HCT116 (cell line): ENCODE data around the gene GSC2. TPM values are rescaled to one million over a fixed set of nuclear protein-coding genes. Genes with fewer than 3 reads are reported as not detected.

Source experiments
- ATAC-seq: fragments of 200-7000 bp; cut with Tn5 transposase; 2 replicates; pipeline ENCODE4 v1.9.1; 2020; ENCODE audit warnings: mild to moderate bottlenecking, moderate library complexity
- BruUV-seq: library from RNA; stranded (reverse); fragments of 400-500 nt; replicated peaks from 2 replicates; lab custom pipeline; 2021; lab: Mats Ljungman, UMichigan
- CTCF ChIA-PET: fragments of 300-600 bp; sonication (Branson Sonifier 250); formaldehyde crosslinking; loops from one replicate; lab custom pipeline; 2021; ENCODE audit warnings: antibody characterized with exemption; lab: Charles Lee
- POLR2A ChIA-PET: fragments of 300-600, 350-600 bp; sonication (Branson Sonifier 250); formaldehyde crosslinking; loops from one replicate; lab custom pipeline; 2021; ENCODE audit warnings: antibody characterized with exemption; lab: Charles Lee
- RAD21 ChIA-PET, 2 experiments: fragments of 300-600 bp; sonication (Branson Sonifier 250); formaldehyde crosslinking; loops; one replicate each; lab custom pipeline; 2023; ENCODE audit warnings: low total read pairs in 2 of 2; ENCODE audit not compliant: uncharacterized antibody in 2 of 2, unreplicated experiment in 2 of 2, low non-redundant PET in 1 of 2; lab: Charles Lee
- DNase-seq: peaks from one replicate; pipeline ENCODE4 v3.0.0-alpha.2; 2010; ENCODE audit warnings: low read depth, low spot score
- H2AFZ ChIP-seq: fragments of 200-600 bp; shearing (Covaris generic), sonication (generic); 2 replicates; pipeline ENCODE4 v1.6.1; 2017; ENCODE audit warnings: low read depth, mixed run types, mixed read lengths, antibody characterized with exemption, low read length; ENCODE audit not compliant: poor library complexity, severe bottlenecking
- H3K27ac ChIP-seq: 2 replicates; pipeline ENCODE4 v1.5.1; 2012; ENCODE audit warnings: low read depth, low read length
- H3K27me3 ChIP-seq: fragments of 200-600 bp; sonication (generic); 2 replicates; pipeline ENCODE4 v1.6.1; 2016; ENCODE audit warnings: mixed run types, low read length, mixed read lengths; ENCODE audit not compliant: insufficient read depth
- H3K36me3 ChIP-seq, 2 experiments: fragments of 200-500 bp in 1 of 2; fragments of 200-600 bp in 1 of 2; sonication (Bioruptor generic) in 1 of 2; sonication (generic) in 1 of 2; 2 replicates each; pipeline versions ENCODE4 v1.5.1 to v1.6.1; 2014 to 2016; ENCODE audit warnings: low read length in 2 of 2, inconsistent platforms in 1 of 2, mixed read lengths in 1 of 2, mixed run types in 1 of 2; ENCODE audit not compliant: insufficient read depth in 2 of 2, control insufficient read depth in 1 of 2
- H3K4me1 ChIP-seq, 2 experiments: fragments of 200-600 bp in 1 of 2; sonication (generic) in 1 of 2; 2 replicates each; pipeline versions ENCODE4 v1.5.1 to v1.6.1; 2012 to 2017; ENCODE audit warnings: low read length in 2 of 2, inconsistent platforms in 1 of 2, mild to moderate bottlenecking in 1 of 2, mixed read lengths in 1 of 2, mixed run types in 1 of 2, moderate library complexity in 1 of 2; ENCODE audit not compliant: insufficient read depth in 2 of 2, control insufficient read depth in 1 of 2
- H3K4me2 ChIP-seq: fragments of 200-600 bp; sonication (generic); 2 replicates; pipeline ENCODE4 v1.6.1; 2017; ENCODE audit warnings: mixed run types, low read length, mixed read lengths
- H3K4me3 ChIP-seq, 2 experiments: fragments of 200-600 bp in 1 of 2; sonication (generic) in 1 of 2; replicated peaks in 1 of 2; 2 replicates each; pipeline ENCODE4 v1.5.1; 2011 to 2016; ENCODE audit warnings: low read length in 2 of 2, control low read depth in 1 of 2, low read depth in 1 of 2, mild to moderate bottlenecking in 1 of 2, mixed read lengths in 1 of 2, mixed run types in 1 of 2
- H3K79me2 ChIP-seq: fragments of 200-600 bp; sonication (generic); 2 replicates; pipeline ENCODE4 v1.6.1; 2017; ENCODE audit warnings: mild to moderate bottlenecking, mixed run types, low read length, moderate library complexity, mixed read lengths; ENCODE audit not compliant: insufficient read depth
- H3K9ac ChIP-seq: fragments of 200-600 bp; sonication (generic); 2 replicates; pipeline ENCODE4 v1.6.1; 2016; ENCODE audit warnings: low read length, mixed read lengths
- H3K9me2 ChIP-seq: fragments of 200-600 bp; sonication (generic), shearing (Covaris generic); 2 replicates; pipeline ENCODE4 v1.6.1; 2017; ENCODE audit warnings: mixed run types, mild to moderate bottlenecking, moderate library complexity; ENCODE audit not compliant: insufficient read depth
- H3K9me3 ChIP-seq, 2 experiments: fragments of 200-500 bp in 1 of 2; fragments of 200-600 bp in 1 of 2; sonication (Bioruptor generic) in 1 of 2; sonication (generic) in 1 of 2; 2 replicates each; pipeline ENCODE4 v1.6.1; 2014 to 2017; ENCODE audit warnings: low read length in 2 of 2, mixed read lengths in 2 of 2, inconsistent platforms in 1 of 2, low read depth in 1 of 2, mild to moderate bottlenecking in 1 of 2, mixed run types in 1 of 2, moderate library complexity in 1 of 2; ENCODE audit not compliant: control insufficient read depth in 1 of 2, insufficient read depth in 1 of 2
- H4K20me1 ChIP-seq: fragments of 200-600 bp; sonication (generic), shearing (Covaris generic); 2 replicates; pipeline ENCODE4 v1.6.1; 2017; ENCODE audit warnings: mixed run types, mild to moderate bottlenecking, moderate library complexity; ENCODE audit not compliant: insufficient read depth
- EGR1 ChIP-seq: IDR thresholded peaks from 2 replicates; pipeline ENCODE4 v1.6.1; 2012; ENCODE audit warnings: low read depth
- ELF1 ChIP-seq: IDR thresholded peaks from 2 replicates; pipeline ENCODE4 v1.6.1; 2012; ENCODE audit warnings: low read depth, borderline replicate concordance
- EZH2phosphoT487 ChIP-seq: fragments of 200-600 bp; IDR thresholded peaks from 2 replicates; pipeline ENCODE4 v1.6.1; 2018; ENCODE audit warnings: antibody characterized with exemption, borderline replicate concordance
- FOSL1 ChIP-seq: IDR thresholded peaks from 2 replicates; pipeline ENCODE4 v1.6.1; 2012; ENCODE audit warnings: low read depth
- JUND ChIP-seq: IDR thresholded peaks from 2 replicates; pipeline ENCODE4 v1.6.1; 2012
- POLR2A ChIP-seq: IDR thresholded peaks from 2 replicates; pipeline ENCODE4 v1.7.0; 2011; ENCODE audit warnings: borderline replicate concordance; ENCODE audit not compliant: insufficient read depth, insufficient read length; ENCODE audit errors: extremely low read depth
- POLR2AphosphoS5 ChIP-seq: IDR thresholded peaks from 2 replicates; pipeline ENCODE4 v1.6.1; 2011; ENCODE audit warnings: mild to moderate bottlenecking, low read depth, low read length, moderate library complexity
- SIN3A ChIP-seq: IDR thresholded peaks from 2 replicates; pipeline ENCODE4 v1.6.1; 2012; ENCODE audit warnings: low read depth
- SP1 ChIP-seq: IDR thresholded peaks from 2 replicates; pipeline ENCODE4 v1.6.1; 2012; ENCODE audit warnings: low read depth
- SRF ChIP-seq: IDR thresholded peaks from 2 replicates; pipeline ENCODE4 v1.6.1; 2012; ENCODE audit warnings: low read depth
- TCF7L2 ChIP-seq: IDR thresholded peaks from 2 replicates; pipeline ENCODE4 v1.7.0; 2011; ENCODE audit warnings: borderline replicate concordance, inconsistent platforms; ENCODE audit not compliant: insufficient read depth, insufficient read length; ENCODE audit errors: extremely low read depth
- ZFX ChIP-seq: fragments of 450-650 bp; IDR thresholded peaks from 2 replicates; pipeline ENCODE4 v1.6.1; 2017
- ZNF274 ChIP-seq: fragments of 200-500 bp; sonication (Bioruptor generic); IDR thresholded peaks from 2 replicates; pipeline ENCODE4 v1.6.1; 2014; ENCODE audit warnings: mild to moderate bottlenecking, low read depth, low read length, inconsistent platforms
- intact Hi-C: fragments of 100-400 bp; cut with micrococcal nuclease; formaldehyde crosslinking; loops from 2 replicates; pipeline ENCODE4 v1.10.0; 2022
- total RNA-seq: library from RNA; stranded (reverse); gene quantifications from one replicate; pipeline ENCODE4 v1.2.1, GENCODE V29; 2021; ENCODE audit not compliant: unreplicated experiment
- TF ChIP-seq, protein P1 (sequence below): IDR thresholded peaks from 2 replicates; pipeline ENCODE4 v1.6.1; 2011; ENCODE audit warnings: mild to moderate bottlenecking, low read length, moderate library complexity; ENCODE audit not compliant: insufficient replicate concordance; ENCODE audit errors: extremely low read depth
- TF ChIP-seq, protein P2 (sequence below): IDR thresholded peaks from 2 replicates; pipeline ENCODE4 v1.6.1; 2012; ENCODE audit warnings: low read depth
- TF ChIP-seq, protein P3 (sequence below): IDR thresholded peaks from 2 replicates; pipeline ENCODE4 v1.6.1; 2012
- TF ChIP-seq, protein P4 (sequence below), 3 experiments: fragments of 200-600 bp in 1 of 3; sonication (generic) in 1 of 3; IDR thresholded peaks in 2 of 3; conservative IDR thresholded peaks in 1 of 3; 2 replicates each; pipeline ENCODE4 v1.5.1; 2012 to 2017; ENCODE audit warnings: low read depth in 2 of 3, low read length in 2 of 3, antibody characterized with exemption in 1 of 3, borderline replicate concordance in 1 of 3, control low read depth in 1 of 3, mild to moderate bottlenecking in 1 of 3, mixed read lengths in 1 of 3, mixed run types in 1 of 3, moderate library complexity in 1 of 3; ENCODE audit not compliant: insufficient read depth in 1 of 3
- TF ChIP-seq, protein P5 (sequence below): IDR thresholded peaks from 2 replicates; pipeline ENCODE4 v1.6.1; 2012

Gene GSC2
- total RNA-seq, 1 experiment from 2014 or later = not detected

DNA sequence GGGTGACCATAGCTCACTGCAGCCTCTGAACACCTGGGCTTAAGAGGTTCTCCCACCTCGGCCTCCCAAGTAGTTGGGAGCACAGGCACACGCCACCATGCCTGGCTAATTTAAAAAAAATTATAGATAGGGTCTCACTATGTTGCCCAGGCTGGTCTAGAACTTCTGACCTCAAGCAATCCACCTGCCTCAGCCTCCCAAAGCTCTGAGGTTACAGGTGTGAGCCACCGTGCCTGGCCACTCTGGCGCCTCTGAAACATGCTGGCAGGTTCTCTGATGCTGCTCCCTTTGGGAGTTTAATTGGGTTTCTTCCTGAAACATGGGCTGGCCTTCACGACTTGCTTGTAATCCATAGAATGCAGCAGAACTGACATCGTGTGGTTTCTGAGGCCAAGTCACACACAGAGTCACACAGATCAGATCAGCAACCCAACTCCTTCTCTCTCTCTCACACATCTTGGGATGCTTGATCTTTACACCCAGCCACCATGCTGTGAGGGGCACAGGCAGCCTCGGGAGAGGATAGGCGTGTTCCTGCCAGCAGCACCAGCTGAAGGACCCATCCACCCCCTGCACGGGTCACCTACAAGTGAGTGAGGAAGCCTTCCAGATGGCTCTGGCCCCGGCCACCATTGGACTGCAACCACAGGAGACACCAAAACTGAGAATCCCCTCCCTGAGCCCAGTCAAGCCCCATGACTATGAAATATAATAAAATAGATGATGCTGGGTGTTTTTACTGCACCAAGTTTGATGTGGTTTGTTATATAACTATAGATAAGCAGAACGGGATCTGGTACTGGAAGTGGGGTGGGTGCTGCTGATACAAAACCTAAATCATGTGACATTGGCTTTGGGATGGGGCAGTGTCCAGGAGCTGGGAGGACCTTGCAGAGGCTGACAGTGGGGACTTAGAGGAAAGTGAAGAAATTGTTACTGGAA, 3.1 kb upstream of the GSC2 start:
- Histone ChIP-seq H3K27me3 (peaks cover 8% of the 10 kb centered on the region; the same call in 1 of the 2 replicates), H3K27ac (no peak overlapping the region)
- POLR2A ChIA-PET = interaction anchor here (0.7 kb wide), 1 partner anchor 9 kb away, joined by 3 read pairs; the partner anchor contains the start of gene ESS2

More for the DNA sequence above, 3.1 kb upstream of the GSC2 start:
- ChIA-PET RAD21 (no interaction called here), CTCF (interaction anchor here (0.7 to 2.2 kb wide), 2 partner anchors 8 to 62 kb away, joined by 3 to 7 read pairs; partner anchors contain the start of gene ESS2)
- Histone ChIP-seq H3K4me3 (no peak overlapping the region), H3K9me3 (no peaks in the 10 kb centered on the region), H3K36me3 (no peaks in the 10 kb centered on the region), H3K4me2 (no peak overlapping the region), H3K4me1 (no peaks in the 10 kb centered on the region), H3K79me2 (no peaks in the 10 kb centered on the region), H2AFZ (no peak overlapping the region), H3K9ac (no peak overlapping the region), H3K9me2 (no peaks in the 10 kb centered on the region), H4K20me1 (no peaks in the 10 kb centered on the region)
- BruUV-seq = no TSS peak
- intact Hi-C loops = no loop called here
- DNase-seq = no peak
- TF ChIP-seq POLR2A (no peak), ZNF274 (no peak), FOSL1 (no peak), POLR2AphosphoS5 (no peak), JUND (no peak), ZFX (no peak), SRF (no peak), ELF1 (no peak), SIN3A (no peak), EGR1 (no peak), TCF7L2 (no peak), SP1 (no peak), EZH2phosphoT487 (no peak)
- TF ChIP-seq, protein P1, sequence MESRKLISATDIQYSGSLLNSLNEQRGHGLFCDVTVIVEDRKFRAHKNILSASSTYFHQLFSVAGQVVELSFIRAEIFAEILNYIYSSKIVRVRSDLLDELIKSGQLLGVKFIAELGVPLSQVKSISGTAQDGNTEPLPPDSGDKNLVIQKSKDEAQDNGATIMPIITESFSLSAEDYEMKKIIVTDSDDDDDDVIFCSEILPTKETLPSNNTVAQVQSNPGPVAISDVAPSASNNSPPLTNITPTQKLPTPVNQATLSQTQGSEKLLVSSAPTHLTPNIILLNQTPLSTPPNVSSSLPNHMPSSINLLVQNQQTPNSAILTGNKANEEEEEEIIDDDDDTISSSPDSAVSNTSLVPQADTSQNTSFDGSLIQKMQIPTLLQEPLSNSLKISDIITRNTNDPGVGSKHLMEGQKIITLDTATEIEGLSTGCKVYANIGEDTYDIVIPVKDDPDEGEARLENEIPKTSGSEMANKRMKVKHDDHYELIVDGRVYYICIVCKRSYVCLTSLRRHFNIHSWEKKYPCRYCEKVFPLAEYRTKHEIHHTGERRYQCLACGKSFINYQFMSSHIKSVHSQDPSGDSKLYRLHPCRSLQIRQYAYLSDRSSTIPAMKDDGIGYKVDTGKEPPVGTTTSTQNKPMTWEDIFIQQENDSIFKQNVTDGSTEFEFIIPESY = no peak
- TF ChIP-seq, protein P2, sequence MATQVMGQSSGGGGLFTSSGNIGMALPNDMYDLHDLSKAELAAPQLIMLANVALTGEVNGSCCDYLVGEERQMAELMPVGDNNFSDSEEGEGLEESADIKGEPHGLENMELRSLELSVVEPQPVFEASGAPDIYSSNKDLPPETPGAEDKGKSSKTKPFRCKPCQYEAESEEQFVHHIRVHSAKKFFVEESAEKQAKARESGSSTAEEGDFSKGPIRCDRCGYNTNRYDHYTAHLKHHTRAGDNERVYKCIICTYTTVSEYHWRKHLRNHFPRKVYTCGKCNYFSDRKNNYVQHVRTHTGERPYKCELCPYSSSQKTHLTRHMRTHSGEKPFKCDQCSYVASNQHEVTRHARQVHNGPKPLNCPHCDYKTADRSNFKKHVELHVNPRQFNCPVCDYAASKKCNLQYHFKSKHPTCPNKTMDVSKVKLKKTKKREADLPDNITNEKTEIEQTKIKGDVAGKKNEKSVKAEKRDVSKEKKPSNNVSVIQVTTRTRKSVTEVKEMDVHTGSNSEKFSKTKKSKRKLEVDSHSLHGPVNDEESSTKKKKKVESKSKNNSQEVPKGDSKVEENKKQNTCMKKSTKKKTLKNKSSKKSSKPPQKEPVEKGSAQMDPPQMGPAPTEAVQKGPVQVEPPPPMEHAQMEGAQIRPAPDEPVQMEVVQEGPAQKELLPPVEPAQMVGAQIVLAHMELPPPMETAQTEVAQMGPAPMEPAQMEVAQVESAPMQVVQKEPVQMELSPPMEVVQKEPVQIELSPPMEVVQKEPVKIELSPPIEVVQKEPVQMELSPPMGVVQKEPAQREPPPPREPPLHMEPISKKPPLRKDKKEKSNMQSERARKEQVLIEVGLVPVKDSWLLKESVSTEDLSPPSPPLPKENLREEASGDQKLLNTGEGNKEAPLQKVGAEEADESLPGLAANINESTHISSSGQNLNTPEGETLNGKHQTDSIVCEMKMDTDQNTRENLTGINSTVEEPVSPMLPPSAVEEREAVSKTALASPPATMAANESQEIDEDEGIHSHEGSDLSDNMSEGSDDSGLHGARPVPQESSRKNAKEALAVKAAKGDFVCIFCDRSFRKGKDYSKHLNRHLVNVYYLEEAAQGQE = no peak
- TF ChIP-seq, protein P3, sequence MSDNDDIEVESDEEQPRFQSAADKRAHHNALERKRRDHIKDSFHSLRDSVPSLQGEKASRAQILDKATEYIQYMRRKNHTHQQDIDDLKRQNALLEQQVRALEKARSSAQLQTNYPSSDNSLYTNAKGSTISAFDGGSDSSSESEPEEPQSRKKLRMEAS = no peak
- TF ChIP-seq, protein P4, sequence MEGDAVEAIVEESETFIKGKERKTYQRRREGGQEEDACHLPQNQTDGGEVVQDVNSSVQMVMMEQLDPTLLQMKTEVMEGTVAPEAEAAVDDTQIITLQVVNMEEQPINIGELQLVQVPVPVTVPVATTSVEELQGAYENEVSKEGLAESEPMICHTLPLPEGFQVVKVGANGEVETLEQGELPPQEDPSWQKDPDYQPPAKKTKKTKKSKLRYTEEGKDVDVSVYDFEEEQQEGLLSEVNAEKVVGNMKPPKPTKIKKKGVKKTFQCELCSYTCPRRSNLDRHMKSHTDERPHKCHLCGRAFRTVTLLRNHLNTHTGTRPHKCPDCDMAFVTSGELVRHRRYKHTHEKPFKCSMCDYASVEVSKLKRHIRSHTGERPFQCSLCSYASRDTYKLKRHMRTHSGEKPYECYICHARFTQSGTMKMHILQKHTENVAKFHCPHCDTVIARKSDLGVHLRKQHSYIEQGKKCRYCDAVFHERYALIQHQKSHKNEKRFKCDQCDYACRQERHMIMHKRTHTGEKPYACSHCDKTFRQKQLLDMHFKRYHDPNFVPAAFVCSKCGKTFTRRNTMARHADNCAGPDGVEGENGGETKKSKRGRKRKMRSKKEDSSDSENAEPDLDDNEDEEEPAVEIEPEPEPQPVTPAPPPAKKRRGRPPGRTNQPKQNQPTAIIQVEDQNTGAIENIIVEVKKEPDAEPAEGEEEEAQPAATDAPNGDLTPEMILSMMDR (IDR thresholded peaks at IDR 0.05 in 2 of 3, conservative IDR thresholded peaks at IDR 0.05 in 1 of 3; ENCODE audit: borderline replicate concordance in 1 of 3, insufficient read depth in 1 of 3, low read depth in 2 of 3, low read length in 2 of 3) = no peak
- TF ChIP-seq, protein P5, sequence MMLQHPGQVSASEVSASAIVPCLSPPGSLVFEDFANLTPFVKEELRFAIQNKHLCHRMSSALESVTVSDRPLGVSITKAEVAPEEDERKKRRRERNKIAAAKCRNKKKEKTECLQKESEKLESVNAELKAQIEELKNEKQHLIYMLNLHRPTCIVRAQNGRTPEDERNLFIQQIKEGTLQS = no peak
- ATAC-seq = no peak
